Activated B cell treated with CpG ODN at 0.5 μM for 24 hours (primary cell): ENCODE results near the gene KCNK1. TPM values are rescaled to one million over a fixed set of nuclear protein-coding genes. Genes with fewer than 3 reads are reported as not detected.

Source experiments
- ATAC-seq: fragments of 200-7000 bp; cut with Tn5 transposase; one replicate; pipeline ENCODE4 v1.10.0; 2021; ENCODE audit warnings: low read depth, mild to moderate bottlenecking, moderate library complexity
- CTCF ChIA-PET: fragments of 350-600 bp; sonication (Branson Sonifier 250); formaldehyde crosslinking; loops from one replicate; lab custom pipeline; 2021; ENCODE audit warnings: antibody characterized with exemption; lab: Charles Lee
- POLR2A ChIA-PET: fragments of 350-600 bp; sonication (Branson Sonifier 250); formaldehyde crosslinking; loops from one replicate; lab custom pipeline; 2021; ENCODE audit warnings: antibody characterized with exemption; lab: Charles Lee
- DNase-seq: peaks from one replicate; pipeline ENCODE4 v3.0.0; 2022
- H3K27ac Mint-ChIP-seq: one replicate; pipeline ENCODE4 v1.8.0; 2020; ENCODE audit warnings: mixed read lengths
- H3K27me3 Mint-ChIP-seq: one replicate; pipeline ENCODE4 v1.8.0; 2021; ENCODE audit warnings: mixed read lengths
- H3K36me3 Mint-ChIP-seq: one replicate; pipeline ENCODE4 v1.8.0; 2021; ENCODE audit warnings: low read depth, mixed read lengths
- H3K4me1 Mint-ChIP-seq: one replicate; pipeline ENCODE4 v1.8.0; 2021; ENCODE audit warnings: mixed read lengths
- H3K4me3 Mint-ChIP-seq: one replicate; pipeline ENCODE4 v1.8.0; 2020; ENCODE audit warnings: mild to moderate bottlenecking, mixed read lengths
- H3K9me3 Mint-ChIP-seq: one replicate; pipeline ENCODE4 v1.8.0; 2020; ENCODE audit warnings: mixed read lengths
- intact Hi-C: fragments of 100-400 bp; cut with micrococcal nuclease; formaldehyde crosslinking; loops from one replicate; pipeline ENCODE4 v1.15.1; 2024
- total RNA-seq: library from RNA; stranded (reverse); gene quantifications from 2 replicates; pipeline ENCODE4 v1.2.3, GENCODE V29; 2022
- TF ChIP-seq, protein P1 (sequence below): fragments of 200-600 bp; IDR thresholded peaks from one replicate; pipeline ENCODE4 v1.8.0; 2022; ENCODE audit warnings: antibody characterized with exemption, mild to moderate bottlenecking

The KCNK1 gene
- total RNA-seq, 1 donor from 2014 or later: not detected

DNA sequence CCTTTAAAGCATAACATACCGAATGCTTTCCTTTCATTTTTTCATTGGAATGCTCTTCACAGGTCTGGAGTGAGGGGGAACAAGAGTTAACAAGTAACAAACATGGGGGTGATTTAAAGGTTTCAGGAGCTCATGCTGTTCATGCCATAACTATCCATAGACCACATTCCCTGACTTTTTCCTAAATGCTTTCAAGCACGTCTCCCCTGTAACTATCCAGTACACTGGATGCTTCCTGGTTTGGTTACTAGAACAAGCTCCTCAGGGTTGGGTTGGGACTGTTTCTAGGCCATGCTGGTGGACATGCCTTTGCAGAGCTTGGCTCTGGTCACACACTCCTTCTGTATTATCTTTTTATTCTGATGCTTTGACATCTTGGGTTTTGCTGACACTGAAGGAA, 38.6 kb downstream of the KCNK1 start:
- ChIA-PET POLR2A (no interaction called here), CTCF (no interaction called here)
- DNase-seq: no peak
- Mint-ChIP-seq H3K4me3 (no peak overlapping the region), H3K4me1 (no peaks in the 10 kb centered on the region), H3K9me3 (peaks cover 5% of the 10 kb centered on the region), H3K27me3 (no peaks in the 10 kb centered on the region), H3K27ac (no peak overlapping the region), H3K36me3 (no peaks in the 10 kb centered on the region)
- TF ChIP-seq, protein P1, sequence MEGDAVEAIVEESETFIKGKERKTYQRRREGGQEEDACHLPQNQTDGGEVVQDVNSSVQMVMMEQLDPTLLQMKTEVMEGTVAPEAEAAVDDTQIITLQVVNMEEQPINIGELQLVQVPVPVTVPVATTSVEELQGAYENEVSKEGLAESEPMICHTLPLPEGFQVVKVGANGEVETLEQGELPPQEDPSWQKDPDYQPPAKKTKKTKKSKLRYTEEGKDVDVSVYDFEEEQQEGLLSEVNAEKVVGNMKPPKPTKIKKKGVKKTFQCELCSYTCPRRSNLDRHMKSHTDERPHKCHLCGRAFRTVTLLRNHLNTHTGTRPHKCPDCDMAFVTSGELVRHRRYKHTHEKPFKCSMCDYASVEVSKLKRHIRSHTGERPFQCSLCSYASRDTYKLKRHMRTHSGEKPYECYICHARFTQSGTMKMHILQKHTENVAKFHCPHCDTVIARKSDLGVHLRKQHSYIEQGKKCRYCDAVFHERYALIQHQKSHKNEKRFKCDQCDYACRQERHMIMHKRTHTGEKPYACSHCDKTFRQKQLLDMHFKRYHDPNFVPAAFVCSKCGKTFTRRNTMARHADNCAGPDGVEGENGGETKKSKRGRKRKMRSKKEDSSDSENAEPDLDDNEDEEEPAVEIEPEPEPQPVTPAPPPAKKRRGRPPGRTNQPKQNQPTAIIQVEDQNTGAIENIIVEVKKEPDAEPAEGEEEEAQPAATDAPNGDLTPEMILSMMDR: no peak
- no peak for ATAC-seq
- intact Hi-C loops: no loop called here

DNA sequence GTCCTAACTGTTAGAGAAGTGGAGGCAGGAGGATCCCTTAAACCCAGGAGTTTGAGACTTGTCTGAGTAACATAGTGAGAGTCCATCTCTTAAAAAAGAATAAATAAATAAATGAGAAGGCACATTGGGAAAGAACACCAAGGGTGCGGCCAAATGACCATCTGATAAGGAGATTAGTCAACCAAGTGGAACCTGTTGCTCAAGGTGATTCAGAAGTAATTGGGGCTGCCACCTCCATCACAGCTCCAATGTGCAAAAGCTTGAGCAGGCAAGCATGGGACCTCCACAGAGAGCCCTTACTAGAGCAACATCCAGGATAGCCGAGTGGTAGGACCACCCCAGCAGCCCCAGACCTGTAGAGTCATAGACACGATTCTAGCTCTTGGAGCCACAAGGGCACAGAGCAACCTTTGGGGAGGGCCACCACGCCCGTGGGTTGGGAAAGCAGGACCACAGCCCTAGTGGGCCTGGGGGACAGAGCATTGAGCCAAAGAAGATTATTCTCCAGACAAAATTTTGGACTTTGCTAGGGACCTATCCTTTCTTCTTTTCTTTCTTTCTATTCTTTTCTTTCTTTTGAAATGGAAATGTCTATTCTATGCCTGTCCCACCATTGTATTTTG, 40.9 kb downstream of the KCNK1 start:
- intact Hi-C loops: no loop called here
- no peak for ATAC-seq
- POLR2A ChIA-PET: no interaction called here

DNA sequence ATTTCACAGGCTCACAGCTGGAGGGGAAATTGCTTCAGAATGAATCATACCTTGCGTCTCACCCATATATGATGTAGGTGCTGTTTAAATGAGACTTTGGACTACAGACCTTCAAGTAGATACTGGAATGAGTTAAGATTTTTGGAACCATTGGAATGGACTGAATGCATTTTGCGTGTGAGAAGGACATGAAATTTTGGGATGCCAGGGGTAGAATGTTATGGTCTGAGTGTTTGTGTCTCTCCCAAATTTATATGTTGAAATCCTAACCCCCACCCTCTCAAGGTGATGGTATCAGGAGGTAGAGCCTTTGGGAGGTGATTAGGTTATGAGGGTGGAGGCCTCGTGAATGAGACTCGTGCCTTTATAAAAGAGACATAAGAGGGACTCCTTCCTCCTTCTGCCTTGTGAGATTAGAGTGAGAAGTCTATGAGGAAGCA, 41.4 kb downstream of the KCNK1 start:
- ATAC-seq: no peak
- Mint-ChIP-seq H3K4me3 (no peak overlapping the region), H3K36me3 (no peaks in the 10 kb centered on the region), H3K9me3 (no peaks in the 10 kb centered on the region), H3K27me3 (no peaks in the 10 kb centered on the region), H3K4me1 (no peaks in the 10 kb centered on the region), H3K27ac (no peak overlapping the region)
- TF ChIP-seq, protein P1: no peak
- ChIA-PET POLR2A (no interaction called here), CTCF (no interaction called here)
- intact Hi-C loops: no loop called here
- DNase-seq: no peak

More for the DNA sequence above, 40.9 kb downstream of the KCNK1 start:
- Mint-ChIP-seq H3K4me3 (no peak overlapping the region), H3K9me3 (no peaks in the 10 kb centered on the region), H3K36me3 (no peaks in the 10 kb centered on the region), H3K4me1 (no peaks in the 10 kb centered on the region), H3K27me3 (no peaks in the 10 kb centered on the region), H3K27ac (no peak overlapping the region)
- TF ChIP-seq, protein P1: no peak
- DNase-seq: no peak
- CTCF ChIA-PET: no interaction called here

DNA sequence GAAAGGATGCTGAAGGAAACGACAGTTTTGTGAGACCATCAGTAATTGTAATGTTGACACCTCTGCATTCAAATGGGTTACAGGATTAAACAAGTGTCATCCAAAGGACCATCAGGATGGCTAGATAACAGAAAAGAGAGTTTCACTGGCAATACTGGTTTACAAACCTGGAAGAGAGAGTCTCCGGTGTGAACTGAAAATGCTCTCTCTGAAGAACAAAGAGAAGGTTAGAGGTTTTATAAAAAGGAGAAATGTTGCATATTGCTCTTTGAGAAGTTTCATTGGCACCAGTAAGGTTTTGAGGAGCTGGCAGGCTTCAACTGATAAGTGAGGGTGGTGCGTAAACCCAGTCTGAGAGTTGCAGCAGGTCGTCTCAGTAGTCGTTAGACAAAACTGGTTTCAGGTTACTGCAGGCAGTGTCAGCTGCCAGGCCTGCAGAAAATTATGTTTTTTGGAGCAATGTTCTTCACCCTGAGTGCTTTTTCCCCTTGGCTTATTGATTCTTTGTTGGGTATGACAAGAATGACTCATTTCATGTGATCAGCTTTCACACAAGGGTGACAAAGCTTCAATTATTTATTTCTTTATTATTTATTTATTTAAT, 42.2 kb downstream of the KCNK1 start:
- intact Hi-C loops: no loop called here
- ChIA-PET CTCF (no interaction called here), POLR2A (no interaction called here)

DNA sequence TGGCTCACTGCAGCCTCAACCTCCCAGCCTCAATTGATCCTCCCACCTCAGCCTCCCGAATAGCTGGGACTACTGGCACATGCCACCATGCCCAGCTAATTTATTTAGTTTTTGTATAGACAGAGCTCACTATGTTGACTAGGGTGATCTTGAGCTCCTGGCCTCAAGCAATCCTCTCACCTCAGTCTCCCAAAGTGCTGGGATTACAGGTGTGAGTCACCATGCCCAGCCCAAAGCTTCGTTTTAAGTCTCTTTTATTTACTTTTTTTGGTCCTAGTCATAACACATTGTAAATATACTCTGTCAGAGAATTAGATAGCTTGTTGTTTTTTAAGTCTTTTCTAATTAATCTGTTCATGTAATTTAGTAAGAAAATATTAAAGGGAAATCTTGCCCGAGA, 42.8 kb downstream of the KCNK1 start:
- CTCF ChIA-PET: no interaction called here
- no peaks in the 10 kb centered on the region for H3K36me3 Mint-ChIP-seq
- TF ChIP-seq, protein P1: no peak
- H3K4me1 Mint-ChIP-seq: no peaks in the 10 kb centered on the region
- ATAC-seq: no peak
- H3K4me3 Mint-ChIP-seq: no peak overlapping the region
- intact Hi-C loops: no loop called here
- H3K27me3 Mint-ChIP-seq: no peaks in the 10 kb centered on the region
- POLR2A ChIA-PET: no interaction called here
- H3K27ac Mint-ChIP-seq: no peak overlapping the region
- no peak for DNase-seq
- H3K9me3 Mint-ChIP-seq: no peaks in the 10 kb centered on the region

More for the DNA sequence above, 42.2 kb downstream of the KCNK1 start:
- Mint-ChIP-seq H3K27ac (no peak overlapping the region), H3K27me3 (no peaks in the 10 kb centered on the region), H3K36me3 (no peaks in the 10 kb centered on the region), H3K9me3 (no peaks in the 10 kb centered on the region), H3K4me3 (no peak overlapping the region), H3K4me1 (no peaks in the 10 kb centered on the region)
- TF ChIP-seq, protein P1: no peak
- no peak for DNase-seq
- no peak for ATAC-seq
